Mesenteric fat pad (tissue), 1 donor: ENCODE results near the gene PCTP. TPM values are rescaled to one million over a fixed set of nuclear protein-coding genes. Genes with fewer than 3 reads are reported as not detected.

Experiments
- DNase-seq: peaks from one replicate; pipeline ENCODE4 v3.0.0-alpha.2; 2020; ENCODE audit warnings: low spot score
- total RNA-seq: library from RNA; stranded (reverse); fragmentation: NEBNext Ultra II Directional; extraction: Animal tissue kit (Norgen Biotek cat#: 25700); gene quantifications from one replicate; pipeline ENCODE4 v1.2.1, GENCODE V29; 2021
- donor health status: DM: yes; HTN: yes; CAD: no.

Gene PCTP
- total RNA-seq, 1 donor from 2014 or later: 22.5 TPM

DNA sequence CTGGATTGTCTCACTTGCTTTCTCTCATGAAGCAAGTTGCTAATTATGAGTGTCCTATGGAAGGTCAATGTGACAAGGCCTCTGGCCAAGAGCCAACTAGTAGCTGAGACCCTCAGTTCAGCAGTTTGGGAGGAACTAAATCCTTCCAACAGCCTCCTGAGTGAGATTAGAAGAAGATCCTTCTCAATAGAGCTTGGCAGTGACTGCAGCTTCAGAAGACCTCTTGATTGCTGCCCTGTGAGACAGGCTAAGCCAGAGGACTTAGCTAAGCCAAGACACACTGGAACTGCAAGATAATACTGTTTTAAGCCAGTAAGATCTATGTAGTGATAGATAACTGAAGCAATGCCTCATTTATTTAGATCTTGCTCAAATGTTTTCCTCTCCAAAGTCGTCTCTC, 34.3 kb downstream of the PCTP start:
- DNase-seq: no peak

DNA sequence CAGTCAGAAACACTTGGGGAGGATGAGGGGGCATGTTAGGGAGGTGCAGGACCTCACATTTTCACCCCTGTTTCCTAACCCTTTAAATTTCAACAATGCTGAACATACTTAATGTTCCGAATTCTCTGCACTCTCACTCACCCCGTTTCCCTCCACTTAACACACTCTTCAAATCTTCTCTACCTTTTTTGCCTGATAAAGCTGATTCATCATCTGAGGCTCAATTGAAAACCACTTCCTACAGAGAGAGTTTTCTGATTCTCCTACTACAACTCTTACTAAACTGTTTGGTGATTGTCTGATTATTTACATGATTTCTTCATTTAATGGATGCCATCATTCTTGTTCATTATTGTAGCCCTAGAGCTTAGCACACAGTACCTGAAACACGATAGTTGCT, 42.4 kb downstream of the PCTP start:
- DNase-seq: no peak

DNA sequence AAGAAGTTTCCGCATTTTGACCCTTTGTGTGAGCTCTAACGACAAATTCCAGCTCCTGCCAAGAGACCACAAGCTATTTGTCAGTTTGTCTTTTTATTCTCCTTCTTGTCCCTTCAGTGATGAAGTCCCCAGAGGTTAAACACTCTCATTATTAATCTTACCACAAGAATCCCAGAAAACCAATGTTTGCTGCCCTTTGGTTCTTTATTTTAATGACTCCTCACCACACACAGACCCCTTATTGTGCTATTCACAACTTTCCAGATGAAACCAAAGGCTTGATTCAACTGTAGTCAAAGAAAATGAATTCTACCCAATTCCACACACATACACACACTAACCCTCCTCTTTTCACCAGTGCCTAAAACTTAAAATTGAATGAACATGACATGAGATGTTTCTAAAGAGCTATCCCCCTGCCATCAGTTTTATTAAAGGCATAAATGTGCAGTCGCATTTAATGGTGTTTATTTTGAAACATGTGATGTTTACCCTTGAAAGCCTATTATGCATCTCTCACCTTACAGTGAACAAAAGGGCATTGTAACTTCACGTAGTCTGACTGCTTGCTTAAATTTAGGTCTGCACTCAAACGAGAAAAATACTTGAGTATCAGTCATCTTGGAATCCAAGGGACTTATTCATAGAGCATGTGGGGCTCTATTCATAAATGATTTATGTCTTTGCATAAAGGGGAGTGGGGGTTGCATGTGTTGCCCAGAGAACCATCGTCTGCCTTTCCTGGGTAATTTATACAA, 44.1 kb downstream of the PCTP start:
- no peak for DNase-seq

DNA sequence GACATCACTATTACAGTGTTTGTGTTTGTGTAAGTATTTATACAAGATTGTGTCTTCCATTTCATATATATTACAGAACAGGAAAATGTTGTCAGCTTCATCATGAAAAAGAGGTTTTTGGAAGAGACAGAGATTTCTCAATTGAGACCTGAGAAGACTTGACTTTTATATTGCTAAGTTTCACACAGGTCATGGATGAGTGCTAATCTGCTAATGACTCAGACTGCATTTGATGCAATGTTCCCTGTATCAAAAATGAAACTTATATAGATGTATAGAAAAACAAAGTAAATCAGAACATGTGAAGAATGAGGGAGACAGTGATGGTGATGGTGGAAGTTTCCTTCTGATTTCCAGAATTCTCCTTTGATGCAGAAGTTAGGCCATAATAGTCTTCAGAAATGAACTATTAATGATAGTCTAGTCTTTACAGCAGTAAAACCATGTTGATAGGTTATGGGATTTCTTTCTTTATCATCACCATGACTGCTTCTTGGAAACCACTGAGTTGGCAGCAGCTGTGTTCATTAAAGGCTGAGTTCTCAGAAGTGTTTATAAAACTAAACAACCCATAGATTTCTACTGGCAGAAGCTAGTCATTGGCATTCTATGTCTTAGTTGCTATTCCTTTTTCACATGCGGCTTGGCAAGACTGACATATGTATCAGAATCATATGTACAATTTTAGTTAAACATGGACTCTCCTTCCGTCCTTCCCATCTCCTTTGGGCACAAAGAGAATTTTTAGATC, 56.1 kb downstream of the PCTP start:
- no peak for DNase-seq

DNA sequence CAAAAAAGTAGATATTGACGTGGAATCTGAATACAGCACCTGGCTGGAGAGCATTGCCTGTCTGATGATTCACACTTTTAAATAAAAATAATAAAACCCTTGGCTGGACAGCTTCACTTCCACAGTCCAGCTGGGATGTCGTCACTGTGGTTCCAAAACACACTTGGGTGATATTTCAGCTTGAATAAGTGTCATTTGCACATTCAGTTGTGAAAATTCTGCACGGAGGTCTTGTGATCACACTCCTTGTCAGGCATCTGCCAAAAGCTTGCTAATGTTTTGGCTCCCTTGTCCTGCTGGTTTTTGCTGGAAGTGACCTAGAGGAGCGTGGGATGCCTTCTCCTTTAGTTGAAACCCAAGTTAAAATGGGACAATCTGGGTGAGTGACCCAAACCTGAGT, 60.7 kb downstream of the PCTP start:
- DNase-seq: no peak

DNA sequence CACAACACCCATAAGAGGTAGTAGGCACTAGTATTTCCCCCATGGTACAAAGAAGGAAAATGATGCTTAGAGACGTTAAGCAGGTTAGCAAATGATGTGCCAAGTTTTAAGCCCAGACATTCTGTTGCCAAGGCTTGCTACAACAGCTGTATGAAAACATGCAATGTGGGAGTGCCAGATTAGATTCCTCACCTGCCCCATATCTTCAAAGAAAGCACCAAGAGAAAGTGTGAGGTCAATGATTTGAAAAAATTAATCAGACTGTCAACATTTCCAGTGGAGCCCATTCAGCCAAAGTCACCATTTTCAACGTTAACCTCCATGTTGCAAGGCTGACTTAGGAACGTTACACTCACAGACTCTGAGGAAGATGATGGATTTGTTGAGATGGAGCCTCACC, 61.5 kb downstream of the PCTP start:
- no peak for DNase-seq

DNA sequence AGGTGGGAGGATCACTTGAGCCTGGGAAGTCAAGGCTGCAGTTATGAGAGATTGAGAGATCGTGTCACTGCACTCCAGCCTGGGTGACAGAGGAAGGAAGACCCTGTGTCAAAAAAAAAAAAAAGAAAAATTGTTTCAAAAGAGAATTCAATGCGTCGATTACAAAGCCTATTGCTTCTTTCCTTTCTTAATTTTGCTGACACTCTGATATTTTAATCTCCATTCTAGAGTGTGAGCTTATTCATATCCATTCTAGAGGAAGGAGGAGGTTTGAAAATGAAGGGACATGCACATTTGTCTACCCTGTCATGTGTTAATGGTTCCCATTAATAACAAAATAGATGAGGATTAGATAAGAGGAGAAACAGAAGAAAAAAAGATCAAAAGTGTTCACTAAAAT, 63.1 kb downstream of the PCTP start:
- no peak for DNase-seq

DNA sequence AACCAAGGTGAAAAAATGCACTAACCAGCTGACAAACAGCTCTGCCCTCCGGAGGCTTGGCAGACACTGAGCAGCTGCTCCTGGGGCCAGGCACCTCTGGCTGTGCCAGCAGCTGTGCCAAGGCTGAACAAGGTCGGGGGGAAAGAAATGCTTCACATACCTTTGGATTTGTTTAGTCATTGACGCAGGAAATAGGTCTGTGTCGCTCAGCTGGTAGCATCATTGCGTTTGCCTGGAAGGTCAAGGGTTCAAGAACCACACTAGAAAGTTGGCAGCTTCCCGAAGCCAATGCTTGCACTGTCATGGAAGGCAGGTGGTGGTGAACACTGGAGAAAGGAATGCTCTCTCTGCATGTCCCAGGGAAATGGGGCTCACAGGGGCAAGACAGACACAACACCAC, 63.5 kb downstream of the PCTP start:
- no peak for DNase-seq

DNA sequence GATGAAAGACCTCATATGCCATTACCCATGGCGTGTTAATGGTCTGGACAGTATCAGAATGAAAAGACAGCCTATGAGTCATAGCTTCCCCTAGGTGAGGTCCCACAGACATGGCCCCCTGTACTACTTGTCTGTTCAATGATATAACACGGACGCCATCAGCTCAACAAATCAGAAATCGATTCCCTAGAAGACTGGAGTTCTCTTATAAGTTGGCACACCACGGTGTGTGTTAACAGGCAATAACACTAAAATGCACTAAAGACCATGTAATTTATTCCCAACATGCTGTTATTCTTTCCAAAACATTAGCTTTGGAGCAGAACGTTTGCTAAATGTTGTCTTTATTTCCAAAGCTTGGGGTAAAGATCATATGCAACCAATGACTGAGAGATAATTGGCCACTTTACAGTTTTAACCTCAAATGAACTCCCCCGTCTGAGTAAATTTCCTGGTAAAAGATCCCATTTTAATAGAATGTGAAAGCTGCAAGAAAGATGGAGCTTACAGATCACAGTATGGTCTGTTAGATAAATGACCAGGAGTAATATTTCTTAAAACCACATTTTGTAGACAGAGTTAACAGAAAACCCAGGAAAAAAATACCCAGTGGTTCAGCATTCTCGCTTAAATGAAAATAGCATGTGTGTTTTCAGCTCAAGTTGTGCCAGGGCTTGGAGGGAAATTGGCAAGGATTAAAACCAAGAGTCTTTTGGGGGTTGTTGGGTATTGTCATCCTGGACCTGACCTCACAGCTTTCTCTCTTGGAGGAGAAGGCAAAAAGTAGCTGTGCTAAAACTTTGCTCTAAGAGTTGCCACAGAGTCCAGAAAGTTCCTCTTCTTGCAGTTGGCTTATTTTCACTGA, 65.9 kb downstream of the PCTP start:
- DNase-seq: no peak

DNA sequence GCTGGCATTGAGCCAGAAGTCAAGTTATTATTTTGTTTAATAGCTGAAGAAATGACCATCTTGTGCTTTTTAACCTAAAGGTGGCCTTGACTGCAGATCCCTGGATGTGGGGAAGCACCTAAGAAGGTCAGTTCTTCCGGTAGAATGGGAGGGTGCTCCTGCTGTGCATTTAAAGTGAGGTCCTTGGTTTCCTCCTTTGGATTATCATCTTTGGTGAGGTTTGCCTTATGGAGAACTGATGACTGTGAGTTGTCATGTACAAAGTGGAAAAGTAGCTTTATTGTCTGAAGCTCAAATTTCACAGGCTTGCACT, 66.5 kb downstream of the PCTP start:
- DNase-seq: no peak

DNA sequence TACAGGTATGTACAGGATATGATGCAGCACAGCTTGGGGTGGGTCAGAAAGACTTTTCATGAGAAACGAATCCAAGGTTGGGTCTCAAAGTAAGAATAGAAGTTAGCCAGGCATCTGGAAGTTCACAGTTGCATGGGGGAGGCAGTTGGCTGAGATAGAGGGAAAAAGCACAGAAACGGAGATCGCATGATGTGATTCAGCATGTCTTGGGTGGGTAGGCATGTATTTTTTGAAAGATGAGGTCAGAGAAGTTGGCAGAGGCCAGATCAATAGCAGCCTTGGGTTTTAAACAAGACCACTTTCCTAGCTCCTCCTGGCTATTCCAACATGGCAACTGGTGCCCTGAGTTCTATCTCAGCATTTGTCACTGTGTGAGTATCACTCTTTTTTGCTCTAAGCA, 67.2 kb downstream of the PCTP start:
- DNase-seq: no peak

DNA sequence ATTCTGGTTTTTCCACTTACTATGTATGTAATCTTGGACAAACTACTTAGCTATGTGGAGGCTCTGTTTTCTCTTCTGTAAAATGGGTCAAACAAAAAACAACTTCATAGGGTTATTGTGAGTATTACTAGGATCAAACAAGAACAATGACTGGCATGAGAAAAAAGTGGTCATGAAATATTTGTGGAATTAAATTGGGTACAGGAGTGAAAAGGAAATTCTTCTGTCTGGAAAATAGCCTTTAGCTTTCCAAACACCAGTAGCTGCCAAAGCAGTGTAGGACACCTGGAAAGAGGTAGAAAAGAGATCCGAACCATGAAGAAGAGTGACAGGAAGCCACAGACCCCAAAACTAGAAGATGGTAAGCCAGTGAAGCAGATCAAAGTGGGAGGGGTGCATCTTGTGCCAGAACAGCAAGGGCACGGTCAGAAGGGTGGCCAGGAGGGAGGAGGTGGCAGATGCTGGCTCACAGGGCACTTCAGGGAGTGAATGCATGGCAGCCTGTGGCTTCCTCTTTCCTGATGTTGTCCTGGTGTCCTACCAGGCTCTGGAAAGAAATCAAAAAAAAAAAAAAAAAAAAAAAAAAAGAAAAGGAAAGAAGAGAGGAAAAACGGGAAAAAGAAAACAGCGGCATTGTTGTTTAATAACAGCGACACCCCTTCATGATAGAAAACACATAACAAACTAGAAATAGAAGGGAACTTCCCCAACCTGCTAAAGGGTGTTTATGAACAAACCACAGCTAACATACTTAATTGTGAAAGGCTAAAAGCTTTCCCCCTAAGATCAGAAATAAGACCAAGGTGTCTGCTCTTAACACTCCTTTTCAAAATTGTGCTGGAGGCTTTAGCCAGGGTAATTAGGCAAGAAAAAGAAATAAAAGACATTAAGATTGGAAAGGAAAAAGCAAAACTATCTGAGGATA, 67.9 kb downstream of the PCTP start:
- no peak for DNase-seq

DNA sequence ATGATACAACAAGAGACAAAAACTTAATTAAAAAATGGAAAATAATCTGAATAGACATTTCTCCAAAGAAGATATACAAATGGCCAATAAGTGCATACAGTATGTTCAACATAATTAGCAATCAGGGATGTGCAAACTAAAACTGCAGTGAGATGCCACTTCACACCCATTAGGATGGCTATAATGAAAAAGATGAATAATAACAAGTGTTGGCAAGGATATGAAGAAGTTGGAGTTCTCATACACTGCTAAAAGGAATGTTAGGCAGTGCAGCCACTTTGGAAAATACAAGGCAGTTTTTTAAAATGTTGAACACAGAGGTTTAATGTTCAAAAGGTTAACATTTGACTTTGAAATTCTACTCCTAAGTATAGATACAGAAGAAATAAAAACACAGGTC, 69.8 kb downstream of the PCTP start:
- DNase-seq: no peak

DNA sequence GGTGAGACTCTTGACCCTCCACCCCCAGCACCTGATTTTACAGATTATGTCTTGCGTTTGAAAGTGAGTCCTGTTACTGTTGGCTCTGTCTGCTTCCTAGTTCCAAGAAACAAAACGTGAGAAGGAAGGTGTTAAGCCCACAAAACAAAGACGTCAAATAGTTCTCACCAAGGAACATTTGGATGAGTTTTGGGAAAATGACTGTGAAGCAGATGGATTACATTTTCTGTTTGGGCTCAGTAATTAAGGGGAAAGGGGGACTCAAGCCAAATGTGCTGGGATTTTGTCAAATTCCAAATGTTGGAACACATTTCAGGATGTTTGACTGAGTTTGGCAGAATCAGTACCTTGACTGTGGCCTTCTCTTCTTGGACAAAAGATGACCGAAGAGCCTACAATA, 71.2 kb downstream of the PCTP start:
- DNase-seq: no peak

DNA sequence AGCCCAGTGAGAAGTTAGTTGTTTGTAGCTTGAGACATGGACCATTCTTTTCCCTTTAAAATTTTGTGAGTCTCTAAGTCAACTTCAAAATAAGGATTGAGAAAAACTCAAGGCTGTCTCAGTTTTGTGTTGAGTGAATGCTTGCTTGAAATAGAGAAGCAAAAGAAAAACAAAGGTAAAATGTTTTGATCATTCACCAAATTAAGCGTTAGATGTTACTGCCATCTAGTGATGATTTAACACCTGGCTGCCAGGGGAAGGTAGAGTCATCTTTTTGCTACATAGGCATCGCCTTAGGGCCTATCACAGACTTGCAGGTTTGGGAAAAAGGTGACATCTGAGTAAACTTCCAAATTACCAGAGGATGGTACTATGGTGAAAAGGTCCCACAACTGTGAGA, 74.4 kb downstream of the PCTP start:
- DNase-seq: no peak

Other genes with a start within 250 kb of the PCTP start
- not detected for gene SMIM36, start 239.6 kb upstream of the PCTP start, total RNA-seq
- 36.8 TPM for gene TMEM100, start 28.2 kb upstream of the PCTP start, total RNA-seq